Neuron (in vitro differentiated cells): Measurements from ENCODE around the gene DEFB112.

ENCODE experiments used
- H2AFZ ChIP-seq: one replicate; pipeline ENCODE4 v1.6.1; 2013; ENCODE audit warnings: low read depth, mild to moderate bottlenecking, inconsistent platforms, low read length, moderate library complexity
- H3K27me3 ChIP-seq: one replicate; pipeline ENCODE4 v1.6.1; 2013; ENCODE audit warnings: low read length; ENCODE audit not compliant: insufficient read depth
- H3K36me3 ChIP-seq: one replicate; pipeline ENCODE4 v1.6.1; 2013; ENCODE audit warnings: low read length; ENCODE audit not compliant: insufficient read depth
- H3K4me1 ChIP-seq: one replicate; pipeline ENCODE4 v1.6.1; 2013; ENCODE audit warnings: low read length; ENCODE audit not compliant: insufficient read depth
- H3K4me3 ChIP-seq: 2 replicates; pipeline ENCODE4 v1.5.1; 2013; ENCODE audit warnings: mild to moderate bottlenecking, low read length, moderate library complexity
- H3K9me3 ChIP-seq: one replicate; pipeline ENCODE4 v1.6.1; 2013; ENCODE audit warnings: low read length

Gene DEFB112, protein sequence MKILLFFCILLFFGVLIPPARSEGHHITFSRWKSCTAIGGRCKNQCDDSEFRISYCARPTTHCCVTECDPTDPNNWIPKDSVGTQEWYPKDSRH

DNA sequence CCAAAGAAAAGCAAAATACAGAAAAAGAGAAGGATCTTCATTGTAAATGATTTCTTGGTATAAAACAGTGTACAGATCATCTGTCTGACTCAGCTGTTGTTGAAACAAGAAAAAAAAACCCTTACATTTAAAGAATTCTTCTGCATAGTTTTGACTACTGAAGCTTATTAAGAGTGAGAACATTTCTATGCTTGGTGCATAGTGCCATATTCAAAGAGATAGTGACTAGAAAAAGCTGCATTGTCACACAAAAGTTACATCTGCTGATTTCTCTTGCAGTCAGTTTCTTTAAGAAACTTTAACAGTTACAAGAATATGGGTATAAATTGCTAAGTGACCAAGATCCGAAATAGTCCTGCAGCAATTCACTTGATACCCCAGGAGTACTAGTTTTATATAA lies at the start of gene DEFB112:
TSS of gene DEFB112 (minus strand) at position 101 of the 400 bp plus-strand sequence. CDS start at position 41, 60 bp downstream.
- no peaks in the 10 kb centered on the region for H3K9me3 ChIP-seq
- no peaks in the 10 kb centered on the region for H3K4me1 ChIP-seq
- no peaks in the 10 kb centered on the region for H3K36me3 ChIP-seq
- H3K4me3 ChIP-seq, result no peak within 1 kb of the TSS
- H3K27me3 ChIP-seq, result no peaks in the 10 kb centered on the region
- H2AFZ ChIP-seq, result no peak within 1 kb of the TSS

DNA sequence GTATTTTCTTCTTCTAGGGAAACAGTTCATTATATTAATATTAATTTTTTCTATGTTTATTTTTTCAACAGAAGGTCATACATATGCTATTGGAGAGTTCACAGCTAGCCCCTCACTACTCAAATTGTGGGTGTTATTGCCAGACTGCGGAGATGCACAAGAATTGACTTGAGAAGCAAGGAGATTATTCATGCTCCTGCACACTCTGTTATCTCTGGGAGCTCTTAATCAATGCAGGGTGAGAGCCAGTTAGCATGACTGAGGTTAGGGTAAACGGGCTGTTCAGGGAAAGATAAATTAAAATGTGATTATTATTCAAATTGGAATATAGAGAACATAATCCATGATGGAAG lies 48.9 kb upstream of the DEFB112 start:
- no peaks in the 10 kb centered on the region for H3K4me1 ChIP-seq
- H3K36me3 ChIP-seq, result no peaks in the 10 kb centered on the region
- H3K4me3 ChIP-seq, result no peak overlapping the region
- H3K27me3 ChIP-seq, result no peaks in the 10 kb centered on the region
- no peak overlapping the region for H2AFZ ChIP-seq
- no peaks in the 10 kb centered on the region for H3K9me3 ChIP-seq

DNA sequence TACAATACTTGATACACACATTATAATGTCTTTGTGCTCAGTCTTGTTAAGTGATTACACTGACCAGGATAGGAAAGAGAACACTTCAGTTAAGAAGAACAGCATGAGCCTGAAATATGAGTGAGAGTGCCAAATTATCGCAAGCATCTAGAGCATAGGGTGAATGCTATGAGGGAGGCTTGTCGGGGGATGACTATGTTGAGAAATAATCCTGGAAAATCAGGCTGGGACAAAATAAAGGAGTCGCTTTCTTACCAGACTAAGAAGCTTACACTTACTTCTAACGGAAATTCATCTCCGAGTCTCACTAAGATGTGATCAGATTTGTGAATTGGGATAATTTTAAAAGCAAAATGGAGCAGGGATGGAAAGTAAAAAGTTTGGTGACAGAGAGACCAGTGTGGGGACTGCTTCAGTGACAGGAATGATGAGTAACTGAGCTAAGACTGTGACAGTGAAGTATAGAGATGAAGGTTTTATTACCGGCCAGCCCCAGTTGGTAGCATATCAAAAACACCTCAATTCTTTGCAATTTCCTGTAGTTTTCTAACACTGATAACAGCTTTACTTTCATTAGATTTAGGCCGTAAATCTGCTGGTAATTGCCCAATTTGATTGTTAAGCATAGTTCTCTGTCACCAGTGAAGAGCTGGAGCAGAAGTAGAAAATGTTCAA lies 48.4 kb upstream of the DEFB112 start:
- Histone ChIP-seq H3K27me3 (no peaks in the 10 kb centered on the region), H3K36me3 (no peaks in the 10 kb centered on the region), H3K4me3 (no peak overlapping the region), H2AFZ (no peak overlapping the region), H3K4me1 (no peaks in the 10 kb centered on the region), H3K9me3 (no peaks in the 10 kb centered on the region)

DNA sequence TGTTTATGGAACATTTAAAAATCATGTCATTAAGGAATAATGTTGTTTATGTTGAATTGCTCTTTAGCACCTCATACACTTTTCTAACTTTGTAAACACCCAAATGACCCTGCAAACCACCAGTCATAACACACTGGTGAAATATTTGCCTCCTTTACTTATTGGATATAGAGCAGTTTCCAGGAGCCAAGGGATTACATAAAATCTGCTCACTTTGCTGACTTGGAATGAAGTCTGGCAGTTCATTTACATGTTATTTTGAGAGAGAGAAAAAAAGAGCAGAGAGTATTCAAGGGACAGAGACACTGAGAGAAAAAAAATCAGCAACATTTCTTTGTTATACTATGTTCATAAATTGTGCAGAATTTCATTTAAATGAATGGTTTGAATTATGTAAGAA lies 46.6 kb upstream of the DEFB112 start:
- Histone ChIP-seq H3K4me3 (no peak overlapping the region), H3K36me3 (no peaks in the 10 kb centered on the region), H3K4me1 (no peaks in the 10 kb centered on the region), H3K9me3 (no peaks in the 10 kb centered on the region), H3K27me3 (no peaks in the 10 kb centered on the region), H2AFZ (no peak overlapping the region)

DNA sequence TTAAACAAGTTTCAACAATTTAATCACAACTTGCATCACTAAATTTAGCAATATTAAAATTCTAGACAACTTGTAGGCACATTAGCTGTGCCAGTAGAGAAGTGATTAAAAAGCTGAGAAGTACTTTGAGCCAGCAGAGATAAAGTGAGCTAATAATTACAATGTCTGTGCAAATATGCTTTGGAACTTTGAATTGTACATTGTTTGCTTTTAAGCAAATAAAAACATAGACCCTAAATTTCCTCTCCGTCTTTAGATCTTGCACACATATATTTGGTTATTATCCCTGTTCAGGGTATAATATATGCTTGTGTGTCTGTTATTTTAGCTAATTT lies 44.2 kb upstream of the DEFB112 start:
- Histone ChIP-seq H3K27me3 (no peaks in the 10 kb centered on the region), H3K9me3 (no peaks in the 10 kb centered on the region), H3K4me3 (no peak overlapping the region), H3K4me1 (no peaks in the 10 kb centered on the region), H3K36me3 (no peaks in the 10 kb centered on the region), H2AFZ (no peak overlapping the region)

DNA sequence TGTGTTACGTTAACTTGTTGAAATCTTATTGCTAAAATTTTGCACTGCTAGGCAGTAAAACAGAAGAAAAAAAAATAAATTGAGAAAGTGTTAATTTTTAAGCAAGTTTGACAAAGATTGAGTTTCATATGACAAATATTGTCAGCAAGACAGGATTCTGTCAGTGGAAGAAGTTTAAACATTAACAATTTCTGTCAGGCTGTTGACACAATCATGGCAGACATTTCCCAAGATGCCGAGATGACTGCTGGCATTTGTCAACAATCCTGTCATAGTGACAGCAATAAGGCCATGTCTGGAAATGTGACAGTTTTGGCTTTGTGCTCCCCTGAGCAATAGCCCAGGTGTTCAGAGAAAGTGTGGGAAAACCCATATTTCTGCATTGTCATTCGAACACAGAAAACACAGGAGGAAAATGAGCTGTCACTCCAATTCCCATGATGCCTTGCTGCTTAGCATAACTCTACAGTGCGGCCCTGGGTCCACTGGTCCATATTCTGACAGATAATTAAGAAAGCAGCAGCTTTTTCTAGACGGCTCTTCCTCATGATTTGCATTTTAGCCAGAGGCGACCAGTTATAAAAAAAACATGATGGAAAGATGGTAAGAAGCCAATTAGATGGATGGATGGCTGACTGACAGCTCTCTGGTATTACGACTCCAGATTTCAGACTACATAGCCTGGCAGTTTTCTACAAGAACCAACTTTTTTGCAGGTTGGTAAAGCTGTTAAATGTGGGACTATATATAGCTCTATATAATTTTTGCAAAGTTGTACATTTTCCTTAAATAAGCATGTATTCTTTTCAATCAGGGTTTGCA lies 43.6 kb upstream of the DEFB112 start:
- no peaks in the 10 kb centered on the region for H3K27me3 ChIP-seq
- H3K4me3 ChIP-seq, result no peak overlapping the region
- H3K9me3 ChIP-seq, result no peaks in the 10 kb centered on the region
- H3K36me3 ChIP-seq, result no peaks in the 10 kb centered on the region
- H2AFZ ChIP-seq, result no peak overlapping the region
- H3K4me1 ChIP-seq, result no peaks in the 10 kb centered on the region

DNA sequence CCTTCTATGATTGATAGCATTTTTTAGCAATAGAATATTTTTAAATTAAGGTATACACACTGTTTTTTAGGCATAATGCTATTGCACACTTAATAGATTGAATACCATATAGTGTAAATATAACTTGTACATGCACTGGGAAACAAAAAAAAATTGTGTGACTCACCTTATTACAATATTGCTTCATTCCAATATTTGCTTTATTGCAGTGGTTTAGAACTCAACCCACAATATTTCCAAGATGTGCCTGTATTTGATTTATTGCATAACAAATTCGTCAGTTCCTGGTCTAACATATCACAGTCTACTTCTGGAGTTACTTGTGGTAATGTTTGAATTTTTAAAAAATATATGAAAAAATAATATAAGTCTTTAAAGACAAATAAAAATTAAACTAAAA lies 41.9 kb upstream of the DEFB112 start:
- Histone ChIP-seq H3K9me3 (no peaks in the 10 kb centered on the region), H3K36me3 (no peaks in the 10 kb centered on the region), H3K27me3 (no peaks in the 10 kb centered on the region)

DNA sequence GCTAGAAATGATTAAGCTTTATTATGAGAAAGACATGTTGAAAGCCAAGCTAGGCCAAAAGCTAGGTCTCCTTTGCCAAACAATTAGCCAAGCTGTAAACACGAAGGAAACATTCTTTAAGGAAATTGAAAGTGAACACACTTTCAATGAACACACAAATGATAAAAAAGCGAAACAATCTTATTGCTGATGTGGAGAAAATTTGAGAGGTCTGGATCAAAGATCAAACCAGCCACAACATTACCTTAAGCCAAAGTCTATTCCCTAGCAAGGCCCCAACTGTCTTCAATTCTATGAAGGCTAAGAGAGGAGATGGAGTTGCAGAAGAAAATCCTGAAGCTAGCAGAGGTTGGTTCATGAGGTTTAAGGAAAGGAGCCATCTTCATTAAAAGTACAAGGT lies 40.2 kb upstream of the DEFB112 start:
- no peak overlapping the region for H2AFZ ChIP-seq
- no peaks in the 10 kb centered on the region for H3K27me3 ChIP-seq
- no peaks in the 10 kb centered on the region for H3K4me1 ChIP-seq
- H3K36me3 ChIP-seq, result no peaks in the 10 kb centered on the region
- no peak overlapping the region for H3K4me3 ChIP-seq
- no peaks in the 10 kb centered on the region for H3K9me3 ChIP-seq

More for the DNA sequence above, 41.9 kb upstream of the DEFB112 start:
- Histone ChIP-seq H3K4me1 (no peaks in the 10 kb centered on the region), H3K4me3 (no peak overlapping the region), H2AFZ (no peak overlapping the region)

DNA sequence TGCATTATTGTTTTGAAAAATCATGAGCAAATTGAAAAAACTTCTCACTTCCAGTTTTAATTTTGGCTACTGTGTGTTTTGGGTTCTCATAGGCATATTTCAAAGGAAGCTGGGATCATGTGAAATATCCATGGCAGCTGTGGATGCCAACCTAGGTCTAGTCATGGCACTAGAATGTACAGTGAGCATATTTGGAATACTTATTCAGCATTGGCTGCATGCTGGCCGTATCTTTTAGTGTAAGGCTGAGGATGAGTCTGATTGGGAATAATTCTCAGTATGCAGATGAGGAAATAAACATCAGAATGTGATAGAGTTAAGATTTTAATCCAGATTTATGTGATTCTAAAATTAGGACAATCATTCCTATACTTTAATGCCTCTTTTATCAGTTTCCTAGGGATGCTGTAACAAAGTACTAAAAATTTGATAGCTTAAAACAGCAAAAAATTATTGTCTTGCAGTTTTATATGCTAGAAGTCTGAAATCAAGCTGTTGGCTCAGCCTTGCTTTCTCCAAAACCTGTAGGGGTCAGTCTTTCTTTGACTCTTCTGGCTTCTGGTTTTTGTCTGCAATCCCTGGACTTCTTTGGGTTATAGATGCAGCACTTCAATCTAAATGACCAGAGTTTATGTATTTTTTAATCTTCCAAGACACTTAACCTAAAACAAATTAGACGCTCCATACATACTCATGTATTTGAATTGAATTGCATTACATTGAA lies 37.7 kb upstream of the DEFB112 start:
- no peak overlapping the region for H3K4me3 ChIP-seq
- no peaks in the 10 kb centered on the region for H3K36me3 ChIP-seq
- H3K9me3 ChIP-seq, result no peaks in the 10 kb centered on the region
- no peaks in the 10 kb centered on the region for H3K4me1 ChIP-seq
- no peak overlapping the region for H2AFZ ChIP-seq
- H3K27me3 ChIP-seq, result no peaks in the 10 kb centered on the region

DNA sequence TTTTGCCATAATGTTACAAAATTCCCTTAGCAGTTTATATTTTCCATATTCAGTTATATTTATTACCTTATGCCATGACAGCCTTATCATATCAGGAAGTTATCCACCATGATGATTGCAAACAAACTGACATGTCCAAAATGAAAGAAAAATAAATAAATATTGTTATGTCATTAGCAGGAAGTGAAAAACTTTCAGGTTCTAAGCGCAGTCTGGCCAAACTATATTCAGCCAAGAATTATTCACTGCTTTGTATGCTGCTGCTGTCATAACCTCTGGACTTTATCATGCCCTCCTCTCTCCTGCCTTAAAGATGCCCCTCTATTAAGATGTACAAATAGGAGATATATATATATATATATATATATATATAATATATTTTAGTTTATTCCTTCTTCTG lies 27.7 kb upstream of the DEFB112 start:
- no peaks in the 10 kb centered on the region for H3K36me3 ChIP-seq
- H2AFZ ChIP-seq, result no peak overlapping the region
- no peaks in the 10 kb centered on the region for H3K9me3 ChIP-seq

DNA sequence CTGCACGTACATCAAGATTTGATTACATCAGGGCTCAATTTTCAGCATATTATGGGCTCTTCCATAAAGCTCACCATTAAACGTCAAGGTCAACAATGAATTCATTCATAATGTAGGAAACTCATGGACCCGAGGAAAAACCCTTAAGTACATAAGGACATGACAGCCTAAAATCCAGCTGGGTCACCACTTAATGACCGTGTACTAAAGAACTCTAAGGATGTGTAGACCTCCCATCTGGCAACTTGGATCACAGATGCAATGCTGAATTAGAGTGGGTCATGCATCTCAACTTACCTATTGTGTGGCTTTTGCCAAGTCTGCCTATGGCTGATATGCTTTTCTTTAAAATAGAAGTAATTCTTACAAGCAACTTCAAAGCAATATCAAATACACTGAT lies 26.7 kb upstream of the DEFB112 start:
- Histone ChIP-seq H3K4me3 (no peak overlapping the region), H3K27me3 (no peaks in the 10 kb centered on the region), H2AFZ (no peak overlapping the region), H3K4me1 (no peaks in the 10 kb centered on the region), H3K36me3 (no peaks in the 10 kb centered on the region), H3K9me3 (no peaks in the 10 kb centered on the region)

More for the DNA sequence above, 27.7 kb upstream of the DEFB112 start:
- H3K4me1 ChIP-seq, result no peaks in the 10 kb centered on the region
- H3K4me3 ChIP-seq, result no peak overlapping the region
- H3K27me3 ChIP-seq, result no peaks in the 10 kb centered on the region

DNA sequence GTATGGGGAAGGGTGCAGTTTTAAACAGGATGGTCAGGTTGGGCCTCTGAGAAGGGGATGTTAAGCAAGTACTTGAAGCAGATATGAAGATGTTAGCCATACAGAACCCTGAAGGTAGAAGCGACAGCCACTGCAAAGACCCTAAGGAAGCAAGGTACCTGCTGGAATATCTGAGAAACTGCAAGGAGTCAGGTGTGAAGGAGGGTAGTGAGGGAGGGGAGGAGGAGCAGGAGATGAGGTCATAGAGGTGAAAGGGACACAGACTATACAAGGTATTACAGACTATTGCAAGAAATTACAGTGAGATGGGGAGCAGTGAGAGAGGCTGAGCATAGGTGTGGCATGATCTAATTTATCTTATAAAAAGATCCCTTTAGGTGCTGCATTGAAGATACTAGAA lies 22.2 kb upstream of the DEFB112 start:
- no peaks in the 10 kb centered on the region for H3K4me1 ChIP-seq
- H3K9me3 ChIP-seq, result no peaks in the 10 kb centered on the region
- H2AFZ ChIP-seq, result no peak overlapping the region
- no peaks in the 10 kb centered on the region for H3K36me3 ChIP-seq
- H3K27me3 ChIP-seq, result no peaks in the 10 kb centered on the region
- H3K4me3 ChIP-seq, result no peak overlapping the region

DNA sequence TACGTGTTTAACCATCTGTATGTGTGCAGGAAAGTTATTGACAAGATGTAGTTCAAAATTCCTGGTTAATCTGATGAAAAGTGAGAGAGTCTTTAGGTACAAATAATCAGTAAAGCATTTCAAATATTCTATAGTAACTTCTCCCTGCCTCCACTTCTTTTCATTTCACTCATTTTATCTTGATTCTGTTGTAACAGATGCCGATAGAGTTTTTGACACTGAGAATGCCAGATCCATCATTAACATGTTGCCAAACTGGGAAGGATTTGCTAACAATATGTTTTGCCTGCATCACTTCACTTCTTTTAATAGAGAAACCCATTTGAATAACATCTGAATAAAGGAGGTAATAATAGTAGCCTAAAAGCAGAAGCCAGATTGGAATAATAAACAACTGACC lies 20.4 kb upstream of the DEFB112 start:
- Histone ChIP-seq H3K36me3 (no peaks in the 10 kb centered on the region), H3K4me1 (no peaks in the 10 kb centered on the region), H2AFZ (no peak overlapping the region), H3K9me3 (no peaks in the 10 kb centered on the region), H3K4me3 (no peak overlapping the region), H3K27me3 (no peaks in the 10 kb centered on the region)
